CD4-positive, alpha-beta T cell treated with Interleukin-6 for 4 hours (primary cell): ENCODE data around the gene GGPS1.
"Not testable (repeated sequence)": the region's sequence is repeated elsewhere in the genome, so short reads cannot be mapped to it uniquely, and the experiment has no call there.

Source experiments
- DNase-seq: peaks from one replicate; pipeline ENCODE4 v3.0.0-alpha.2; 2020; ENCODE audit warnings: mixed read lengths

Gene GGPS1

DNA sequence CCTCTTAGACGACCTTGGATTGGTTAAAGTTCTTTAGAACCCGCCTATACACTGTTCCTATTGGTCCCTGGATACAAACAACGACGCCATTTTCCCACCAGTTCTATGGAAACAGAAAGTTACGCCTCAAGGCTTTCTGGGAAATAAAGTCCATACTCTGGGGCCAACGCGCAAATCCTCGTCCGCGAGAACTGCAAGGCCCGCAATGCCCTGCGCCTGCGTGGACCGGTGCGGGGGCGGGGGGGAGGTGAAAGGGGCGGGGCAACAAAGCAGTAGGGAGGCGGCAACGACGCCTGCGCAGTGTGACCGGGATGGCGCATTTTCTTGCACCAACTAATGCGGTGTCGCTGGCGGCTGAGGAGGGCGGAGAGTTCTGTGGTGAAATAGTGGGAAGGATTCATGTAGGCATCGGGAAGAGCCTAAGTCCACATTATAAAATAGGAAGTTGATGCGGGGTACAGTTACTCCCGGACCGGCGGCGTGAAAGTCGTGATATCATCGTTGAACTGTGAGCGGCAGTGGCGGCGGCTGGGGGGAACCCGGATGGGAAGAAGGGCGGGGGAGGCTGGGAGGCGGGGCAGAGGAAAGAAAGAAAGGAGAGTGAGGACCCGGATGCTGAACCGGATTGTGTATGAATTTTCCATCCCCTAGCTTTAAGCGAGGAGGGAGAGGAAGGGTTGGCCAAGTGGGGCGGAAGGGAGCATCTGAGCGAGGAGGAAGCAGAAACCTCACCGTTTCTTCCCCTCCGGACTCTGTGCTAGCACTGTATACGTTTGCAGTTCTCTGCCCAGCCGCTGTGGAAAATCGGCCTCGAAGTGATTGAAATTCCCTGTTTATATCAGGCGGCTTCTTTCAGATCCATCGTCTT is at the start of gene GGPS1:
Gene GGPS1, plus strand, starts transcription at position 300 of the 868 bp plus-strand sequence. CDS start 6,695 bp downstream, outside the sequence.
- DNase-seq: peak; percentile 98

DNA sequence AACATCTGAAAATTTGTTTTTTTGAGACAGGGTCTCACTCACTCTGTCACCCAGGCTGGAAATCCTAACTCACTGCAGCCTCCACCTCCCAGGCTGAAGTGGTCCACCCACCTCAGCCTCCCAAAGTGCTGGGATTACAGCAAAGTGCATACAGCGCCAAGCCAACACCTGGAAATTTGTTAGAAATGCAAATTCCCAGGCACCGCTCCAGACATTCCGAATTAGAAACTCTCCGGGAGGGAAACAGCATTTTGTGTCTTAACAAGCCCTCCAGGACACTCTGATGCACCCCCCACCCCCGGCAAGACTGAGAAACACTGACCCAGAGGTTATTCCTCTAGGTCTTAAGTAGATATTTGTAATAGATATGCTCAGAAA is 49.5 kb upstream of the GGPS1 start:
- DNase-seq: no peak

- no peak for DNase-seq
These were observed 48.7 kb upstream of the GGPS1 start for GRCh38 chr1:235279694-235280093.

DNA sequence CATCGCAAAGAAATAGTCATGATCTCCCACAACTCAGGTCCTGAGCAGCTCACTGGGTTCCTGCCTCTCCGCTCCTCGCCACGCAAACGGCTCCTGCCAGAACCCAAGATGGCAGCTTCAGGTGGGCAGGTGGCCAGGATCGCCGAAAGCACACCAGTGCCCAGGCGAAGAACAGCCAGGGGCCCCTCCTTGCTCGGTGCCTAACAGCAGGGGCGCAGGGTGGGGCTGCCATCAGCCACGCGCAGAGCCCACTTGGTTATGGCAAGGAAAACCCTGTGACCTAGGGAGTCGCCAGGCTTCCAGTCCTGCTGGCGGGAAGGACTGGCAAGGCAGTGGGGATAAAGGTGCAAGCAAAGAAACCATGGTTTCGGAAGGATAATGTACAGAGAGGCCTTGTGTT is 47.9 kb upstream of the GGPS1 start:
- no peak for DNase-seq

DNA sequence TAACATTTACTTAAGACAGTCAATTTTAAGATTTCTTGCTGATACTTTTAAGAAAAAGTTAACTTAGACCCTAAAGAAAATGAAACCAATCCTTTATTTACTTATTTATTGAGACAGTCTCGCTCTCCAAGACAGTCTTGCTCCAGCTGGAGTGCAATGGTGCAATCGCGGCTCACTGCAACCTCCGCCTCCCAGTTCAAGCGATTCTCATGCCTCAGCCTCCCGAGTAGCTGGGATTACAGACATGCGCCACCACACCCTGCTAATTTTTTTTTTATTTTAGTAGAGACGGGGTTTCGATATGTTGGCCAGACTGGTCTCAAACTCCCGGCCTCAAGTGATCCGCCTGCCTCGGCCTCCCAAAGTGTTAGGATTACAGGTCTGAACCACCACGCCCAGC is 44.7 kb upstream of the GGPS1 start:
- DNase-seq: not testable (repeated sequence)

DNA sequence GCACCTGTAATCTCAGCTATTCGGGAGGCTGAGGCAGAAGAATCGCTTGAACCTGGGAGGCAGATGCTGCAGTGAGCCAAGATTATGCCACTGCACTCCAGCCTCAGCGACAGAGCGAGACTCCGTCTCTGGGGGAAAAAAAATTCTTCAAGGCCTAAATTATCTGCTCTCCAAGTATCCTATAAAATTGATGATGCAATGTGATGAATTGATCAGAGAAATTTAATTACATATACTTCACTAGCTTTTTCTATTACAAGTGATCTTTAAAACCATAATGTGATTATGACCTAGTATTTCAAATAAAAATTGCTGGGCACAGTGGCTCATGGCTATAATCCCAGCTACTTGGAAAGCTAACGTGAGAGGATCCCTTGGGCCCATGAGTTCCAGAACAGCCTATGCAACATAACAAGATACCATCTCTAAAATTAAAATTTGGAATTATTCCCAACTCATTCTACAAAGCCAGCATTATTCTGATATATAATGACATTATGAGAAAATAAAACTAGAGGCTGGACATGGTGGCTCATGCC is 44.1 kb upstream of the GGPS1 start:
- no peak for DNase-seq

DNA sequence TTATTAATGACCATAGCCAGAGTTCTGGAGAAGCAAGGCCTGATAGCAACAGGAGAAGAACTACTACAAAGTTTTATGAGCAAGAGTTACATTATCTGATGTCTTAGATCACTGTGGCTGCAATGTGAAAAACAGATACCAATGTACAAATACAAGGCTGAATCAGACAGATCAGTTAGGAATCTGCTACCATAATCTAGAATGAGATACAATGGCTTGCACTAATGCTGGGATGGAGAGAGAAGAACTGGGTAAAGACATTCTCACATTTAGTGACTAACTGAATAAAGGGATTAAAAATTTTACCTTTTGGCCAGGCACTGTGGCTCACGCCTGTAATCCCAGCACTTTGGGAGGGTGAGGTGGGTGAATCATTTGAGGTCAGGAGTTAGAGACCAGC is 41.7 kb upstream of the GGPS1 start:
- DNase-seq: no peak

DNA sequence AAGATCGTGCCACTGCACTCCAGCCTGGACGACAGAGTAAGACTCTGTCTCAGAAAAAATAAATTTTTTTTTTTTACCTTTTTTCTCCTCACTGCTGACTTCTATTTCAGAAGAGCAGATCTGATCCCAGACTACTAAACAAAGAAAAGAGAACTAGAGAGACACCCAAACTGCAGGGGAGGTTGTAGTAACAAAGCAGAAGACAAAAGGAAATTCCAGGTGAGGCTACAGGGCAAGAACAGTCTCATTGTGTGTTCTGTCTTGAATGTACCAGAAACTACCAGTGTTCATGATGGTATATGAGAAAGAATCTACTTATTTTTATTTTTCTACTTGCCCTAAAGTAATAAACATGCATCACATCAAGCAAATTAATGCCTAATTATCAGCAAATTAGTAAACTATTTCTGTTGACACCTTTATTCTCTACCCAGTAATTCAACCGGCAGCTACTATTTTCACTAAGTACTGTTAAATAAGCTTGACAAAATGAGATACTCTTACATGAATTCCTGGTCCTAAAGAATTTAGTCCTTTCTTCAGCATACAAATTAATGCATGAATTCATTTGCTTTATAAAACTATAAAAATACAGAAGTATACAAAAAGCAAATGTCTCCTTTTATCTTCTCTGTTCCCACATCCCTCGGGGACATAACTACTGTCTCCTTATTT is 41.0 kb upstream of the GGPS1 start:
- no peak for DNase-seq

DNA sequence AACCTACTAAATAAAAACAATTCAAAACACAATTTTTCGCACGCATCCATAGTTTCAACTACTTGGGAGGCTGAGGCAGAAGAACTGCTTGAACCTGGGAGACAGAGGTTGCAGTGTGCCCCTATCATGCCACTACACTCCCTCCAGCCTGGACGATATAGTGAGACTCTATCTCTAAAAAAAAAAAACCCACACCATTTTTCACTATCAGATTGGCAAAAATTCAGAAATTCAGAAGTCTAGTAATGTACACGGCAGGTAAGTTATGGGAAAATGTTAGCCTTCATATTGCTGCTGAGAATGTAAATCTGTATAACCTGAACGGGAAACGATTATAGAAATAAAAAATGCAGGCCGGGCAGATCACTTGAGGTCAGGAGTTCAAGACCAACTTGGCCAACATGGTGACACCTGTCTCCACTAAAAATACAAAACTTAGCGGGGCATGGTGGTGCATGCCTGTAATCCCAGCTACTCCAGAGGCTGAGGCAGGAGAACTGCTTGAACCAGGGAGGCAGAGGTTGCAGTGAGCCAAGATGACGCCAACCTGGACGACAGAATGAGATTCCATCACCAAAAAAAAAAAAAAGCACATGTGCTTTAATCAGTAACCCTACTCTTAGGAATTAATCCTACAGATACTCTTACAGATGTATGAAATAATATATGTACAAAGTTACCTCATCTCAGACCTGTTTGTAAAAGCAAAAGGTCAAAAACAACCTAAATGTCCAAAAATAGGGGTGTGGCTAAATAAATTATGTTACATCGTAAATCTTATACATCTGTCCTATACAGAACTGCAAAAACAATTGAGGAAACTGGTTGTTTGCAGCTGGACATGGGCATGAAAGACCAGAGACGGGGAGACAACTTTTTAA is 38.3 kb upstream of the GGPS1 start:
- no peak for DNase-seq

GRCh38 chr1:235290740-235291502 is 37.4 kb upstream of the GGPS1 start:
- no peak for DNase-seq

DNA sequence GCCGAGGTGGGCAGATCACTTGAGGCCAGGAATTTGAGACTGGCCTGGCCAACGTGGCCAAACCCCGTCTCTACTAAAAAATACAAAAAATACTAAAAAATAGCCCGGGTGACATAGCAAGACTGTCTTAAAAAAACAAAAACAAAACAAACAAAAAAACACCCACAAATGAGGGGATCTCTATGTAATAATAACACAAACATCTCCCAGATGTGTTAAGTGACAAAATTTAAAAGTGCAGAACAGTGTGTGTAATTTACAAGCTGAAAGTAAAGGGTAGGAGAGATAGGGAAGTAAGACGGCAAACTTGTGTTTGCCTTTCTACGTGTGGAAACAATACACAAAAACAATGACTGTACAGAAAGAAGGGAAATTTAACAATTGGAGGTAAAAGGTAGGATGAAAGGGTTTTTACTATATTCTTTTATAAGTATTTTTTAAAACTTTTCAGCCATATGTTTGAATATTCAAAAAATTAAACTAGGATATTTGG is 36.7 kb upstream of the GGPS1 start:
- no peak for DNase-seq

- DNase-seq: no peak
These were observed 35.6 kb upstream of the GGPS1 start for GRCh38 chr1:235292790-235293189.

- no peak for DNase-seq
These were observed 34.9 kb upstream of the GGPS1 start for GRCh38 chr1:235293322-235293942.

GRCh38 chr1:235295902-235296350 is 32.4 kb upstream of the GGPS1 start:
- DNase-seq: no peak

DNA sequence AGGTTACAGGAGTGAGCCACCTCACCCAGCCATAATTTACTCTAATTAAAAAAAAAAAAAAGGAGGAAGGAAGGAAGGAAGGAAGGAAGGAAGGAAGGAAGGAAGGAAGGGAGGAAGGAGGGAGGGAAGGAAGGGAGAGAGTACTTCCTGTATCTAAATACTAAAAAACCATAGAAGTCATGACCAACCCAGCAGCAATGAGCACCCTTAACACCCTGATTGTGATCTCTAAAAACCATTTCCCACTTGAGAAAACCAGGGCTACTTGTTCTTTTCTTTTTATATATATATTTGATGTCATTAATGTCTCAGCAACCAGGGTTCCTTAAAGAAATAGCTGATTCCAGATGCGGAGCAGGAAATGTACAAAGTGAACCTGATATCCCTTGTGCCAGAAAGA is 31.6 kb upstream of the GGPS1 start:
- DNase-seq: no peak

DNA sequence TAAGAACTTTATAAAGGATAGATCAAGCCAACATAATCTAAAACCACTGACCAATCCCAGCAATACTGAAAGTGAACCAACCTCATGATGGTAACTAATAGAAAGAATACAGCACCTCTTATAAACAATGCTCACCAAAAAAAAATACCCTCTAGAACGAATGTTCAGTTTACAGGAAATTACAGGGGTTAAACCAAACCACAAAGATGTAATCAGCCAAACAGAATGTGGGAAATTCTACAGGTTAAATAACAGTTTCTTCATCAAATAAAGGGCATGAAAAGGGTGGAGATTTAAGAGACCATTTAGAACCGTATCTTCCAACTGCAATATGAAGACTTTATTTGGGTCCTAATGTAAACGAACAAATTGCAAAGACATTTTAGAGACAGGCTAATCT is 30.8 kb upstream of the GGPS1 start:
- DNase-seq: no peak

DNA sequence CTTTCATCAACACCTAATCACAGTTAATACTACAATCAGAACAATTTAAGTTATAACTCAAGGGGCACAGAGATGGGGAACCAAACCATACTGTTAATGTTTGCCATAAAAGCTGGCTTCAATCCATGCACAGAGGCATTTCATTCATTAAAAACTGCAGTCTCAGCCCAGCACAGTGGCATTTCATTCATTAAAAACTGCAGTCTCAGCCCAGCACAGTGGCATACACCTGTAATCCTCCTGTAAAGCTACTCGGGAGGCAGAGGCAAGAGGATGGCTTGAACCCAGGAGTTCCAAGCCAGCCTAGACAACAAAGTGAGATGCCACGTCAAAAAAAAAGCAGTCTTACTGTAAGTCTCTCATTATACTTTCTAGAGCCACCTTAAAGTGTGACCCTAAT is 29.6 kb upstream of the GGPS1 start:
- no peak for DNase-seq

- DNase-seq: no peak
These were observed 29.1 kb upstream of the GGPS1 start for GRCh38 chr1:235299169-235299858.

GRCh38 chr1:235302143-235302542 is 26.2 kb upstream of the GGPS1 start:
- DNase-seq: no peak

DNA sequence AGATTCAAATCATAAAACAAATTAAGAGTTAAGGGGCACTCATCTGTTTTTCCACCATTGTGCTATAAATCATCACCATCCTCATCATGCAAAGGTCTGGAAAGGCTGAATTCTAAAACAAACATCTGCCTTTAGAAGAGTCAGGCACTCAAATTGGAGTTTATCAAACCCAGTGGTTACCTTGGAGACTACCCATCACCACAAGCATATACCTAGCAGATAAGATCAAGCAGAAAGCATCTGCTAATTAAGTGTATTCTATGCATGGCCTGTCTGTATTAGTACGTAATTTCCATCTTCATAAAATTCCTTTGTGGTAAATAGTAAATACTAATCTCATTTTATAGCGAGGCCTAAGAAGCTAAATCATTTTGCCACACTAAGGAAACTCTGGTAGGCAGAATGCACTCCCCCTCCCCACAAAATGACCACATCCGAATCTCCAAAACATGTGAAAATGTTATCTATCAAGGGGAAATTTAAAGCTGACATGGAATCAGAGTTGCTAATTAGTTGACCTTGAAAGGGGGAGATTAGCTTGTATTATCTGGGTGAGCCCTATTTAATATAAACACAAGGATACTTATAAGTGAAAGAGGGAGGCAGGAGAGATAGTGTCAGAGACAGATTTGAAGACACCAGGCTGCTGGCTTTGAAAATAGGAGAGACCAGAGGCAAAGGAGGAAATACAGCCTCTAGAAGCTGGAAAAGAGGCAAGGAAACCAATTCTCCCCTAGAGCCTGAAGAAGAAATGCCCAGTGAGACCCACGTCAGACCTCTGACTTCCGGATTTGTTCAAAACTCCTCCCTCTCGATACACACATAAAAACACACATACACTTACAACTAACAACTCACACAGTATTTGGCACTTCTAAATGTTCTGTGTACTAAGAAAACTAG is 23.6 kb upstream of the GGPS1 start:
- DNase-seq: peak; percentile 30
